Measurements from ENCODE around the gene GFER. TPM values are rescaled to one million over a fixed set of nuclear protein-coding genes. Genes with fewer than 3 reads are reported as not detected.

GFER gene
- total and polyA plus RNA-seq, 7 donors = 18.9 to 53.2 (median 34.2) TPM

- intact Hi-C loops (cut with DNase I) = no loop called here
- 9 to 13% (median 10%) methylated on average over 37 to 44 of the region's 44 CpGs for WGBS, 3 donors
- peak; percentile 20 to 40 (median 36) for ATAC-seq
Observed at GRCh38 chr16:1963806-1964505, 20.0 kb upstream of the GFER start.

GRCh38 chr16:1964506-1965395 is 19.2 kb upstream of the GFER start, which contains the start of gene RPS2:
Gene RPS2 (minus strand): TSS chr16:1964826. CDS start chr16:1964625, 201 bp downstream.
- WGBS, 3 donors = 0 to 1% (median 1%) methylated on average over 69 to 97 of the region's 97 CpGs
- DNase-seq = peak; percentile 99 to 100
- Histone ChIP-seq H3K27me3 (ENCODE audit: insufficient read depth in 3 of 3, low read length in 2 of 3) (no peaks in the 10 kb centered on the region), H3K36me3 (ENCODE audit: insufficient read depth in 1 of 2, low read depth in 1 of 2) (peaks cover 0 to 32% of the 10 kb centered on the region in 2 donors), H3K4me1 (peaks cover 28% of the 10 kb centered on the region), H3K9me3 (no peaks in the 10 kb centered on the region), H3K27ac (peak within 1 kb of the TSS; percentile 91), H3K4me3 (peak within 1 kb of the TSS; percentile 78)
- intact Hi-C loops (cut with DNase I) = no loop called here
- peak; percentile 94 to 97 (median 95) for ATAC-seq
- TF ChIP-seq, protein P1, sequence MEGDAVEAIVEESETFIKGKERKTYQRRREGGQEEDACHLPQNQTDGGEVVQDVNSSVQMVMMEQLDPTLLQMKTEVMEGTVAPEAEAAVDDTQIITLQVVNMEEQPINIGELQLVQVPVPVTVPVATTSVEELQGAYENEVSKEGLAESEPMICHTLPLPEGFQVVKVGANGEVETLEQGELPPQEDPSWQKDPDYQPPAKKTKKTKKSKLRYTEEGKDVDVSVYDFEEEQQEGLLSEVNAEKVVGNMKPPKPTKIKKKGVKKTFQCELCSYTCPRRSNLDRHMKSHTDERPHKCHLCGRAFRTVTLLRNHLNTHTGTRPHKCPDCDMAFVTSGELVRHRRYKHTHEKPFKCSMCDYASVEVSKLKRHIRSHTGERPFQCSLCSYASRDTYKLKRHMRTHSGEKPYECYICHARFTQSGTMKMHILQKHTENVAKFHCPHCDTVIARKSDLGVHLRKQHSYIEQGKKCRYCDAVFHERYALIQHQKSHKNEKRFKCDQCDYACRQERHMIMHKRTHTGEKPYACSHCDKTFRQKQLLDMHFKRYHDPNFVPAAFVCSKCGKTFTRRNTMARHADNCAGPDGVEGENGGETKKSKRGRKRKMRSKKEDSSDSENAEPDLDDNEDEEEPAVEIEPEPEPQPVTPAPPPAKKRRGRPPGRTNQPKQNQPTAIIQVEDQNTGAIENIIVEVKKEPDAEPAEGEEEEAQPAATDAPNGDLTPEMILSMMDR (IDR thresholded peaks at IDR 0.05) = no peak

More at GRCh38 chr16:1963806-1964505, 20.0 kb upstream of the GFER start:
- peaks cover 0 to 32% of the 10 kb centered on the region in 2 donors for H3K36me3 ChIP-seq (ENCODE audit: insufficient read depth in 1 of 2, low read depth in 1 of 2)
- no peaks in the 10 kb centered on the region for H3K9me3 ChIP-seq
- TF ChIP-seq, protein P1 (IDR thresholded peaks at IDR 0.05) = no peak
- H3K27me3 ChIP-seq (ENCODE audit: insufficient read depth in 3 of 3, low read length in 2 of 3) = no peaks in the 10 kb centered on the region
- H3K27ac ChIP-seq = peak overlapping the region; percentile 91
- peak in 1 of 2 donors; percentile 54 for DNase-seq
- H3K4me3 ChIP-seq = peak overlapping the region; percentile 78
- H3K4me1 ChIP-seq = peaks cover 29% of the 10 kb centered on the region

GRCh38 chr16:1965396-1966001 is 18.5 kb upstream of the GFER start:
- no peak for DNase-seq
- TF ChIP-seq, protein P1 (IDR thresholded peaks at IDR 0.05) = no peak
- WGBS, 3 donors = 20 to 22% (median 21%) methylated on average over 24 of the region's 24 CpGs
- peaks cover 0 to 32% of the 10 kb centered on the region in 2 donors for H3K36me3 ChIP-seq (ENCODE audit: insufficient read depth in 1 of 2, low read depth in 1 of 2)
- no peak for ATAC-seq
- peaks cover 26% of the 10 kb centered on the region for H3K4me1 ChIP-seq
- H3K4me3 ChIP-seq = peak overlapping the region; percentile 78
- peak overlapping the region; percentile 91 for H3K27ac ChIP-seq
- H3K9me3 ChIP-seq = no peaks in the 10 kb centered on the region
- intact Hi-C loops (cut with DNase I) = no loop called here
- no peaks in the 10 kb centered on the region for H3K27me3 ChIP-seq (ENCODE audit: insufficient read depth in 3 of 3, low read length in 2 of 3)

DNA sequence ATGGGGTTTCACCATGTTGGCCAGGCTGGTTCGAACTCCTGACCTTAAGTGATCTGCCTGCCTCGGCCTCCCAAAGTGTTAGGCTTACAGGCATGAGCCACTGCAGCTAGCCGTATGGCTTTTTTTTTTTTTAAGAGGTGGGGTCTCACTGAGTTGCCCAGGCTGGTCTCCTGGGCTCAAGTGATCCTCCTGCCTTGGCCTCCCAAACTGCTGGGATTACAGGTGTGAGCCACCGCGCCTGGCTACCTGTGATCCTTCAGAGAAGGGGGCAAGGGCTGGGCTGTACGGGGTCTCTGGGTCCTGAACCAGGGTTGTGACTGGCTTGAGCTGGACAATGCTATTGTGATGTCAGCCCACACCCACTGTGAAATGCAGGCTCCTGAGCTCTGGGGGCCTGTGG is 17.5 kb upstream of the GFER start, which contains the start of gene RNF151:
Gene RNF151, plus strand, starts transcription at position 397 of the 400 bp plus-strand sequence. CDS start 26 bp downstream, outside the sequence.
- Histone ChIP-seq H3K9me3 (no peaks in the 10 kb centered on the region), H3K4me1 (peaks cover 23% of the 10 kb centered on the region), H3K27ac (peak within 1 kb of the TSS; percentile 91), H3K4me3 (peak within 1 kb of the TSS; percentile 78), H3K36me3 (ENCODE audit: insufficient read depth in 1 of 2, low read depth in 1 of 2) (peaks cover 0 to 25% of the 10 kb centered on the region in 2 donors), H3K27me3 (ENCODE audit: insufficient read depth in 3 of 3, low read length in 2 of 3) (no peaks in the 10 kb centered on the region)
- ATAC-seq (no peak), DNase-seq (no peak)
- intact Hi-C loops (cut with DNase I) = no loop called here
- 94 to 98% (median 95%) methylated on average over 6 of the region's 6 CpGs for WGBS, 3 donors
- TF ChIP-seq, protein P1 (IDR thresholded peaks at IDR 0.05) = no peak
